ENCODE data around the gene PPP1R14B. TPM values are rescaled to one million over a fixed set of nuclear protein-coding genes. Genes with fewer than 3 reads are reported as not detected.
A peak's percentile ranks its signal among the peaks of the same experiment; 100 is the strongest.

The PPP1R14B gene
- polyA plus RNA-seq, 1 donor from 2014 or later = 48.1 TPM

GRCh38 chr11:64226507-64227051 lies 20.2 kb downstream of the PPP1R14B start:
- no peaks in the 10 kb centered on the region for H3K36me3 Mint-ChIP-seq
- H3K27me3 Mint-ChIP-seq = no peaks in the 10 kb centered on the region
- H3K4me1 Mint-ChIP-seq = peaks cover 17 to 26% (median 24%) of the 10 kb centered on the region in 3 donors
- peak overlapping the region; percentile 93 to 98 (median 96) for H3K4me3 Mint-ChIP-seq
- peak overlapping the region; percentile 53 to 91 (median 86) for H3K27ac Mint-ChIP-seq
- no peaks in the 10 kb centered on the region for H3K9me3 Mint-ChIP-seq

DNA sequence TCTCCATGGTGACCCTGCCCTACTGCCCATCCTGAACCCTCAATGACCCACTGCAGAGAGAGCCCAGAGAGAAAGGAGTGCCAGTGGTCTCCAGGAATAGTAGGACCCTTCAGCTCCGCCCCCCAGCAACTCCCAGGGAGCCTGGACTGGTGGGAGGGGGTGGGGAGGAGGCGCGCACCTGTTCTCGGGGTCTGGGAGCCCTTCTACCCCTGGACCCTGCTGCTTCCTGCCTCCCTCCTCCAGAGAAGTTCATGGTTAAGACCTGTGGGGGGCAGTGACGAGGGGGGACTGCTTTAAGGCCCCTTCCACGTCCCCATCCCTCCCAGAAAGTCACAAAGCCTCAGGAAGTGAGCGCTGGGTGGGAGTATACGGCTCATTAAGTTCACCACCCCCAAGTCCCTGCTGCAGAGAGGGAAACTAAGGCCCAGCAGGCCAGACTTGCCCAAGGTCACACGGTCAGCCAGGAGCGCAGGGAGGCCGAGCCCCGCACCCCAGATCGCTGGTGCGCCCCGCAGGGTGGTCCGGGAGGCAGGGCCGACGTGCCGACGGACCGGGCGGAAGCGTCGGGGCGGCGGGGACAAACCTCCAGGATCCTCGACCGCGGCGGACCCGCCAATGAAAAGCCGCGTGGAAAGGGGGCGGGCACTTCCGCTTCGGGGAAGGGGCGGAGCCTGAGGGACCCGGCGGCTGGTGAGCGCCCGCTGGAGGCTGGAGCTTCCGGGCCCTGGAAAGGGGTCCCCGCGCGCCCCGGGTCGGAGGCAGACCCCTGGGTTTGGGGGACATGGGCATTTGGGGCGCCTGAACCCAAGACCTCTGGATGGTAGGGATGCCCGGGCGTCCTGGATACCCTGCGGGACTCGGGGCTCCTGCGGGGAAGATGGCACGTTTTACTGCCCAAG lies 20.9 kb downstream of the PPP1R14B start, which contains the start of the genes NUDT22 and TRPT1:
Gene NUDT22 (plus strand): TSS at position 667 of the 899 bp plus-strand sequence. CDS start 379 bp downstream, outside the sequence.
Gene TRPT1 (minus strand): TSS at position 579 of the 899 bp plus-strand sequence. CDS start 326 bp downstream, at position 253.
- Mint-ChIP-seq H3K4me3 (peak within 1 kb of the TSS; percentile 93 to 98 (median 96)), H3K27ac (peak within 1 kb of the TSS; percentile 91 to 95 (median 94)), H3K9me3 (no peaks in the 10 kb centered on the region), H3K4me1 (peaks cover 15 to 26% (median 20%) of the 10 kb centered on the region in 3 donors), H3K27me3 (no peaks in the 10 kb centered on the region), H3K36me3 (no peaks in the 10 kb centered on the region)

DNA sequence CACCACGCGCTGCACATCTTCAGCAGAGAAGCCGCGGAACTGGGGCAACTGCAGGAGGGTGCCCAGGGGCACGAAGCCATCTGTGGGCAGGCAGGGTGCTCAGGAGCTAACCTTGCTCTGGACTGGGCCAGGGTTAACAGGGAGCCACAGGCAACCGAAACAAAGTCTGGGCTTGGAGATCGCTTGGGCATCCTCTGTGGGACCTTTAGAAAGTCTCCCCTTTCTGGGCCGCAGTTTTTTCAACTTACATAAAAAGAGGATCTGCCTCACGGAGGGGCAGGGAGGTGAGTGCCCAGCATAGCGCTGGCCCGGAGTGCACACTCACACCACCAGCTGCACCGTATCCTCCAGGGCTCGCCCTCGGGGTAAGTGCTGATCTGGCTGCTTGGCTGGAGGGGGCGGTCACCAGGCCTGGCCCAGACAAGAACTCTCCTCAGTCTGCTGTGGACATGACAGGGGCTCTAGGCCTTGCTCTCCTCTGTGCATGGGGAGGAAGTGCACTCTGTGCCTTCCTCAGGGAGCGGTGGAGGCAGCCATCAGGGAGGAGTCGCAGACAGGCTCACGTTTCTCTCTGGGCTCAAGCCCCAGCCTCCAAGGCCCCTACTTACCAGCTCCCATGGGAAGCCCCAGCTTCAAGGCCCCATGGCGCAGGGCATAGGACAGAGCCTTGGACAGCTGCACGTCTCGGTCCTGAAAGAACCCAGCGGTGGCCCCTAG lies 21.7 kb downstream of the PPP1R14B start:
- peak overlapping the region; percentile 93 to 98 (median 96) for H3K4me3 Mint-ChIP-seq
- H3K27me3 Mint-ChIP-seq = no peaks in the 10 kb centered on the region
- H3K9me3 Mint-ChIP-seq = no peaks in the 10 kb centered on the region
- H3K27ac Mint-ChIP-seq = peak overlapping the region; percentile 81 to 95 (median 91)
- H3K36me3 Mint-ChIP-seq = no peaks in the 10 kb centered on the region
- H3K4me1 Mint-ChIP-seq = peaks cover 14 to 22% (median 20%) of the 10 kb centered on the region in 3 donors

DNA sequence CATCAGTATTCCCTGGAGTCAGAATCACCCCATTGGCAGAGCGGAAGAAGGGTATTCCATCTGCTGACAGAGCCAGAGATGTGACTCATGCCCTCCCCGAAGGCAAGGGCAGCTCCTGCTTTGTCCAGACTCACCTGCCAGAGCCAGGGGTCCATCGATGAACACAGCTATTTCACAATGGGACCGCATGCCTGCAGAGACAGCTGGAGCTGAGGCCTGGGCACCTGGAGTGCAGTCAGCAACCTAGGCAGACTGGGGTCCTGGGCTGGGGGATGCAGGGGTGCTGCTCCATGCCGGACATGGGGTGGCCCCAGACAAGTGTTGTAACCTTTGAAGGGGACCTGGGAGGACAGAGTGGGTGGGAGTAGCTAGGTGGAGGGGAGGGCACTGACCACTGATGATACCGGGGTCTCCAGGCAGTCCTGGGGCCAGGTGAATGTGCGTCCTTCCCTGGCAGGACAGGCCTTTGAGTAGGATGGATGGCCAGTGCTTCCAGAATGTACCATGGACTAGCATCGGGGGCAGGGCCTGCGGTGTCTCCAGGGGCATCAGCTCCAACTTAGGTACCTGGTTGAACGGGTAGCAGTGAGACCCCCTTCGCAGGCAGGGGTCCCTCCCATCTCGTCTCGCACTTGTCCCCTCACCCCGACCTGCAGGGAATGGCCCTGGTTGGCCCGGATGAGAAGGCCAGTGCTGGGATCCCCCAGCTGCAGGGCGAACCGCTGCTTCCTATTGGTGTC lies 22.4 kb downstream of the PPP1R14B start:
- peaks cover 12 to 16% (median 14%) of the 10 kb centered on the region in 3 donors for H3K4me1 Mint-ChIP-seq
- H3K36me3 Mint-ChIP-seq = no peaks in the 10 kb centered on the region

GRCh38 chr11:64223001-64223651 lies 23.6 kb downstream of the PPP1R14B start:
- H3K36me3 Mint-ChIP-seq = no peaks in the 10 kb centered on the region
- no peaks in the 10 kb centered on the region for H3K27me3 Mint-ChIP-seq
- no peaks in the 10 kb centered on the region for H3K9me3 Mint-ChIP-seq
- H3K4me3 Mint-ChIP-seq = no peak overlapping the region
- peaks cover 8 to 13% (median 12%) of the 10 kb centered on the region in 3 donors for H3K4me1 Mint-ChIP-seq
- H3K27ac Mint-ChIP-seq = peak overlapping the region in 2 of 3 donors; percentile 35 to 58

More for the DNA sequence above, 22.4 kb downstream of the PPP1R14B start:
- H3K4me3 Mint-ChIP-seq = peak overlapping the region in 3 of 4 donors; percentile 74 to 98 (median 95)
- H3K27me3 Mint-ChIP-seq = no peaks in the 10 kb centered on the region
- H3K27ac Mint-ChIP-seq = peak overlapping the region; percentile 81 to 95 (median 91)
- no peaks in the 10 kb centered on the region for H3K9me3 Mint-ChIP-seq

DNA sequence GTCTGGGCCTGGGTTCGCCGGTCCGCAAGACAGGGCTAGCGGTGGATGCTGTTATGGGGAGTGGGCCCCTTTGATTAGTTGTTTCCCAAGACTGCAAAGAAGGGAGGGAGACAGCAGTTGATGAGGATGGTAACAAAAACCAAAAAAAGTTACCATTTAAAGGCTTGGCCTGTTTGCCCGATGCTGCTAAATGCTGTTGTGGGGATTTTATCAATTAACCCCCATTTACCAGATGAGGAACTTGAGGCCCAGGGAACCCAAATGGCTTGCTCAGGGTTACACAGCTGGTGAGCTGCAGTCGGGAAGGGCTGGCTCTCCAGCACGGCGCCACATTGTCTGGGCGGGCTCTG lies 24.1 kb downstream of the PPP1R14B start:
- Mint-ChIP-seq H3K27ac (peak overlapping the region in 1 of 3 donors; percentile 58), H3K4me1 (peaks cover 6 to 12% (median 12%) of the 10 kb centered on the region in 3 donors), H3K36me3 (no peaks in the 10 kb centered on the region), H3K27me3 (no peaks in the 10 kb centered on the region), H3K9me3 (no peaks in the 10 kb centered on the region), H3K4me3 (no peak overlapping the region)

GRCh38 chr11:64220798-64221197 lies 25.9 kb downstream of the PPP1R14B start:
- Mint-ChIP-seq H3K4me3 (no peak overlapping the region), H3K36me3 (no peaks in the 10 kb centered on the region), H3K27ac (no peak overlapping the region), H3K4me1 (peaks cover 4 to 5% (median 4%) of the 10 kb centered on the region in 3 donors), H3K9me3 (no peaks in the 10 kb centered on the region), H3K27me3 (no peaks in the 10 kb centered on the region)

- Mint-ChIP-seq H3K4me3 (no peak overlapping the region), H3K9me3 (no peaks in the 10 kb centered on the region), H3K27ac (no peak overlapping the region), H3K36me3 (no peaks in the 10 kb centered on the region), H3K4me1 (peaks cover 3 to 4% (median 4%) of the 10 kb centered on the region in 3 donors), H3K27me3 (no peaks in the 10 kb centered on the region)
These were observed 26.5 kb downstream of the PPP1R14B start for GRCh38 chr11:64220271-64220670.

GRCh38 chr11:64219755-64220154 lies 27.0 kb downstream of the PPP1R14B start:
- Mint-ChIP-seq H3K27me3 (no peaks in the 10 kb centered on the region), H3K4me3 (no peak overlapping the region), H3K27ac (no peak overlapping the region), H3K36me3 (no peaks in the 10 kb centered on the region), H3K4me1 (peaks cover 0 to 4% (median 2%) of the 10 kb centered on the region in 3 donors), H3K9me3 (no peaks in the 10 kb centered on the region)

- Mint-ChIP-seq H3K4me3 (no peak overlapping the region), H3K36me3 (no peaks in the 10 kb centered on the region), H3K4me1 (peaks cover 0 to 4% (median 2%) of the 10 kb centered on the region in 3 donors)
These were observed 27.4 kb downstream of the PPP1R14B start for GRCh38 chr11:64219354-64219684.

DNA sequence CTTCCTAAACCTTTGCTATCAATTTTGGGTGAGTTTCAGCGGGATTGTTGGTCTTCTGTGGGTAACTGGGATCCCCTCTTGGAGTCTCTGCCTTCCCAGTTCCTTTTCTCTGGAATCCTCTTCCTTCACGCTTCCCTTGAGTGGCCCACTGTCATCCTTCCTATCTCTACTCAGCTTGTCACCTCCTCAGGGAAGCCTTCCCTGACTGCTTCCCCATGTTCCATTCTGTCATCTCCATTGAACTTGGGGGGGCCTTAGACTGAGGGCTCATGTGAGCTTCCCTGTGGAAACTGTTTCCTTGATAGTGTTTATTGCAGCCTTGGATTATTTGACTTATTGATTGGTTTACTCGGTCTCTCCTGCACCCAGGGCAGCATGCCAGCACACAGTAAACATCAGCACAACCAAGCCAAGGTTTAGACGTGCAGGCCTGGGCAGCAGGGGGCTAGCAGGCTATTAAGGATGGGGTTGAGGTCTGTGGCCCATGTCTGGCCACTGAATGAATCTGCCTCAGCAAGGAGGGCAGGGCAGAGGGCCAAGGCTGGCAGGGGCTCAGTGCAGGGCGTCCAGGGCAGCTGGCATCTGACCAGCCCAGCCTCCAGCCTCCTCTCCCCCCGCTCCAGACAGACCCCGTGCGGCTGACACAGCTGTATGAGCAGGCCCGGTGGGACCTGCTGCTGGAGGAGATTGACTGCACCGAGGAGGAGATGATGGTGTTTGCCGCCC lies 28.0 kb downstream of the PPP1R14B start:
- peaks cover 0 to 5% (median 2%) of the 10 kb centered on the region in 3 donors for H3K4me1 Mint-ChIP-seq
- peak overlapping the region in 1 of 3 donors; percentile 62 for H3K27ac Mint-ChIP-seq
- no peaks in the 10 kb centered on the region for H3K9me3 Mint-ChIP-seq
- H3K27me3 Mint-ChIP-seq = no peaks in the 10 kb centered on the region
- H3K36me3 Mint-ChIP-seq = peaks cover 2% of the 10 kb centered on the region
- H3K4me3 Mint-ChIP-seq = no peak overlapping the region

More at GRCh38 chr11:64219354-64219684, 27.4 kb downstream of the PPP1R14B start:
- H3K27ac Mint-ChIP-seq = no peak overlapping the region
- H3K27me3 Mint-ChIP-seq = no peaks in the 10 kb centered on the region
- no peaks in the 10 kb centered on the region for H3K9me3 Mint-ChIP-seq

DNA sequence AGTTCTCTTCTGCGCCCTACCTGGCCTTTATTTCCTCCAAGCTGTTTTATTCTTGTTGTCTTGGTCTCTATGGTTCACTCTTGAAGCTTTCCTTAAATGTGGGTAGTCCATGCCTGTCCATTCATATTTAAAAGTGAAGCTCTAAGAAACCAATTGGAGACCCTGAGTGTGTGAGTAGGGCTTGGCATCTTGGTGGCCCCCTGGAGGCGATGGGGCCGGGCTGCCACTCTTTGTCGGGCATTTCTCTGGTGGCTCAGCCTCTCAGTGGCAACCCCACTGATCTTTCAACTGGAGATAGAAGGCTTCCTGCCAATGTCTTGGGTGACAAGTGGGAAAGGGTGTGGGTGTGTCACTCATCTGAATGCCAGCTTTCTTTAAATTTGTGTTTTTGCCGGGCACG lies 29.9 kb downstream of the PPP1R14B start:
- H3K9me3 Mint-ChIP-seq = no peaks in the 10 kb centered on the region

GRCh38 chr11:64211181-64211872 lies 35.4 kb downstream of the PPP1R14B start:
- Mint-ChIP-seq H3K27me3 (no peaks in the 10 kb centered on the region), H3K4me3 (no peak overlapping the region), H3K36me3 (peaks cover 4% of the 10 kb centered on the region), H3K9me3 (no peaks in the 10 kb centered on the region), H3K4me1 (peaks cover 7 to 23% (median 11%) of the 10 kb centered on the region in 3 donors), H3K27ac (no peak overlapping the region)

More for the DNA sequence above, 29.9 kb downstream of the PPP1R14B start:
- Mint-ChIP-seq H3K4me1 (peaks cover 4 to 13% (median 7%) of the 10 kb centered on the region in 3 donors), H3K4me3 (peak overlapping the region in 1 of 4 donors; percentile 23), H3K27me3 (no peaks in the 10 kb centered on the region), H3K27ac (peak overlapping the region in 1 of 3 donors; percentile 27), H3K36me3 (peaks cover 4% of the 10 kb centered on the region)
